CD4-positive, alpha-beta T cell treated with Interleukin-2 at 100 ng/mL for 4 hours (primary cell): ENCODE measurements around the gene GRM8.
"Not testable (repeated sequence)": the region's sequence is repeated elsewhere in the genome, so short reads cannot be mapped to it uniquely, and the experiment has no call there.

ENCODE experiments used
- DNase-seq: peaks from one replicate; pipeline ENCODE4 v3.0.0-alpha.2; 2020; ENCODE audit warnings: low spot score

GRM8 gene

GRCh38 chr7:127029823-127030222, 222.9 kb downstream of the GRM8 start:
- no peak for DNase-seq

DNA sequence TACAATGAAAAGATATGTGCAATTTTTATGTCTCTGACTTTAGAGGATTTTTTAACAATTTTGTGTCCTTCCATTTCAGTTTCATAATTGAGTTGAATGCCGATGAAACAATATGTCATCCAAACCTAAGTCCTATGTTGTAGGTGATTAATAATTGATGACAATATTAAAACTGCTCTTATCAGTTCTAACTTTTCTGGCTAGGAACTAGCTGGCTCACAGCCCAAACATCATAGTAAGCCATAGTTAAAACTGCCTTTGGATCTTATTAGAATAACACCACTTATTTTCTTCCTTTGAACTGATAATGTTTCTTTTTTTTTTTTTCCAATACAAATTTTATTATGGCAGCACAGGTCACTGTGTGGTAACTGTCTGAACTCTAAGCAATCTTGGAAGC, 230.9 kb downstream of the GRM8 start:
- no peak for DNase-seq

- no peak for DNase-seq
Measured at GRCh38 chr7:127021019-127021738, 231.6 kb downstream of the GRM8 start.

DNA sequence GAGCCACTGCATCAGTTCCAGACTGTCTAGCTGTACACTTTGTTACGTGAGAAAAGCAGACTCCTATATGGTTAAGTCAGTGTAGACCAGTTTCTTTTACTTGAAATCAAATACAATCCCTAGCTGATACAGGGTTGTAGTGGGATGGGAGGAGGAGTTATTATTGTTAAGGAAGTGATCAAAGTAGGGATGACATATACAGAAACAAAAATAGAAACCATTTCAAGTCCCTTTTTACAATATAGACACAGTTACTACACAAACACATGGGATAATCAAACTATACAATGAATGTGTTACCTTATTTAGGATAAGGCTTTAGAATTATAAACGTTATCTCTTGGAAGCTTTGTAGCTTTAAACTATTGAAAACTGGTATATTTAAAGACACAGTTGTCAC, 233.9 kb downstream of the GRM8 start:
- DNase-seq, result no peak

DNA sequence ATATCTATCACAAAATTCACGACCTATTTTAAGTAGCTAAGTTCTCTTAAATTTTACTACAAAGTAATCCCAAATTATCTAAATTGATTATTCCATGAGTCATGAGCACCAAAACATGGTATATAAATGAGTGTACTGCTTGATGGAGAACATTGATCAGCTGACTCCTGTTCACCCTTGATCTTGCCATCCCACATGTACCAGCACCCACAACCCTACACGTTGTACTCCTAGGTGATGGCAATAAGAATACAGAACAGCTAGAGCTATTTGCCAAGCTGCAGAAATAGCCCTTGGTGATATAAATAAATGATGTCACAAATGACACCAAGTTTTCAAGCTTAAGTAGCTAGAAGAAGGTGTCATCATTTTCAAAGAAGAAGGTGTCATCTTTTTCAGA, 235.5 kb downstream of the GRM8 start:
- DNase-seq, result no peak

- no peak for DNase-seq
Measured at GRCh38 chr7:127000725-127001124, 252.0 kb downstream of the GRM8 start.

GRCh38 chr7:126996659-126997058, 256.1 kb downstream of the GRM8 start:
- no peak for DNase-seq

- DNase-seq, result no peak
Measured at GRCh38 chr7:126993626-126994213, 259.0 kb downstream of the GRM8 start.

DNA sequence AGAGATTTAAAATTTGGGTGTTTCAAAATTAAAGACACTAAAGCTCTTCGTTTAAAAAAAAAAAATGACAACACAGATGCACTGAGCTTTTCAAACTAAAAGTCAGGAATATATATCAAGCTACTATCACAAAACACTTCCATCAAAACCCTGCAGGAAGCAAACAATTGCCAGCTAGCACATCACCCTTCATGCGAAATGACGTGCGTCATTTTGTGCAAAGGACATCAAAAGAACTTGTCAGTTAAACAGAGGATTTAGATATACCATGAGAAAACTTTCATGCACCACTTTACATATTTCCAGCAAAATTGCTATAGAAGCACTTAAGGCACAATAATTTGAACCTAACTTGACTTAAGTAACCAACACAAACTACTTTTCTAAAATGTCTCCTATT, 264.7 kb downstream of the GRM8 start:
- no peak for DNase-seq

- DNase-seq, result no peak
Measured at GRCh38 chr7:126979722-126980121, 273.0 kb downstream of the GRM8 start.

GRCh38 chr7:126978865-126979264, 273.9 kb downstream of the GRM8 start:
- no peak for DNase-seq

- no peak for DNase-seq
Measured at GRCh38 chr7:126973066-126973465, 279.7 kb downstream of the GRM8 start.

- no peak for DNase-seq
Measured at GRCh38 chr7:126972571-126972970, 280.2 kb downstream of the GRM8 start.

DNA sequence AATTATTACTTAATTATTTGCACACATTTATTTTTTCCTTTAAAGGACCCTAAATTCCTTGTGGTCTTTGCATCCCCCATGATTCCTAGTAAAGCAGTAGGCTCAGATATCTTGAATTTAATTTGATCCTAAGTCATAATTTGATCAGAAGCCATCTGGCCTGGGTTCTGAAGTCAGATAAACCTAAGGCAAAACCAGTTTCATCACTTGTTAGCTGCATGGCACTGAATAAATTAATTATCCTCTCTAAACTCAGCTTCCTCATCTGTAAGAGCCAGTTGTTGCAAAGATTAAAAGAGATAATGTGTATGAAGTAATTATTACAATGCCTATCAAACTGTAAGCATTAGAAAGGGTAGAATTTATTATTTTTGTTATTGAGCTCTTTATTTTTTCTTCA, 293.1 kb downstream of the GRM8 start:
- DNase-seq, result no peak

DNA sequence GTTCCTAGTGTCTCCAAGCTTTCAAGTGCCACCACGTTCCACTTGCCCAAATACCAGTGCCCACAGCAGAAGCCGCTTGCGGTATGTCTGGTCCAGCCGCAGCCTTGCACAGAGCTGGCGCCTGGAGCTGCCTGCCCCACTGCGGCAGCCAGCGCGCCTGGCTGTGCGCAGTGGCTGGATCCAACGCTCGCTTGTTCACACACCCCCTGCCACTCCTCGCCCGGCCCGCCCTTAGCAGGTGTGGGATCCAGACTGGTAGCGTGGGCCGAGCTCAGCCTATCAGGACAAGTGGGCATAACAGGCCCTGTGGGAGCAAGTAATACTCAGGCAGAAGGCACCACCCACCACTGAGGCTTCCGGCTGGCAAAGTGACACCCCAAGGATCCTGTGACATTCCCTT, 294.4 kb downstream of the GRM8 start:
- no peak for DNase-seq

- DNase-seq, result no peak
Measured at GRCh38 chr7:126957443-126957842, 295.3 kb downstream of the GRM8 start.

- no peak for DNase-seq
Measured at GRCh38 chr7:126953461-126953860, 299.3 kb downstream of the GRM8 start.

DNA sequence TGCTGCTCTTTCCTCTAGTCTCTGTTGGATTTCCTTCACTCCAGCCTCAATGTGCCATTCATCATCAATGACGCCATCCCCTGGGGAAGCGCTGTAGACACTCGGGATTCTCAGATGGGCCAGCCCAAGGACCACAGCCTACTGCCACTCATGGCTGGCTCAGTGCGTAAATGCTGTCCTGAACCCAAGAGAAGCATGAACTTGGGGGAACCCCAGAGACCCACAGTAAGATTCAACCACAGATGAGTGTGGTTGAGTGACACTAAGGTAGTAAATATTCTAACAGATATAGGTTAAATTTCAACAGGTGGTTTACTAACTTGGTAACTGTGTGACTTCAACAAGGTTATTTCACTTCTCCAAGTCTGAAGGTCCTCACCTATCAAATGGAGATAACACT, 304.1 kb downstream of the GRM8 start:
- DNase-seq, result no peak

DNA sequence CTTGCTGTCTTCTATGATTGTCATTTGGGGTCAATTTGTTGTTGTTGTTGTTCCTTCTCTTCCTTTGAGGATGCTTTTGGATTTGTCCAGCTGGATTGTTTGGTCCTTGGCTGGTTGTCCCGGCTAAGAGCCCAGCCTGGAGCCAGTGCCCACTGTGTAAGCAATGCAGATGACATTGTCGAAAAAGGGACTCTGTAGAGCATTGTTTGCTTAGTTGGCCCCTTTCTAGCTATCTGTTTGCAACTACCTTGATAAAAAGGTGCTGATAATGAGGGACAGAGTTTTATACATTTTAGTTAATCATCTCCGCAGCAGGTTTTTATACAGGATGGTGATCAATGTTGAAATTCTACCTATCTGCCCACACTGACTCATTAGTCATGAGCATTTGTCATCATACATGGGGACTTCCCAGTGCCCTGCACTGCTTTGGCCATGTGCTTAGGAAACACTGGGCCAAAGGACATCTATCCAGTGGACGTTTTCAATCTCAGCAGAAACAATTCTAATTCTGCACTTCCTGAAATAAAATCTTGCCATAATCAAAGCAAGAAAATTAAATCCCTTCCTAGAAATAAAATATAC, 311.9 kb downstream of the GRM8 start:
- DNase-seq, result no peak

- DNase-seq, result no peak
Measured at GRCh38 chr7:126937171-126937570, 315.6 kb downstream of the GRM8 start.

- DNase-seq, result no peak
Measured at GRCh38 chr7:126931581-126931980, 321.2 kb downstream of the GRM8 start.

GRCh38 chr7:126930166-126930565, 322.6 kb downstream of the GRM8 start:
- no peak for DNase-seq

- no peak for DNase-seq
Measured at GRCh38 chr7:126924477-126924876, 328.3 kb downstream of the GRM8 start.

DNA sequence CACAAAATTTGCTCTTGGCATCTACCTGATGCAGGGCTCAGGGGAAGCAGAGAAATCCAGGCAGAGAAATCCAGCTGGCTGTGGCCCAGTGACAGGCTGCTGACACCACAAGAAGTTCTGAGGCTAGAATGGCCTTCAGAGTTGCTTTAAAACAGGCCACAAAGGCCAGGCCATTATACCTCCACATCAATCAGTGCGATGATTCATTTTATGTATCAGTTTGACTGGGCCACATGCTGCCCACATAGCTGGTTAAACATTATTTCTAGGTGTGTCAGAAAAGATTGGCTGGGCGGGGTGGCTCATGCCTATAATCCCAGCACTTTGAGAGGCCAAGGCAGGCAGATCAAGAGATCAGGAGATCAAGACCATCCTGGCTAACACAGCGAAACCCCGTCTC, 341.1 kb downstream of the GRM8 start:
- not testable (repeated sequence) for DNase-seq
